Kidney (tissue), 14 donors: ENCODE results near the gene KCNIP3. TPM values are rescaled to one million over a fixed set of nuclear protein-coding genes. Genes with fewer than 3 reads are reported as not detected.

ENCODE experiments used
- DNase-seq, 5 donors: peaks; one replicate each; pipeline ENCODE4 v3.0.0-alpha.2; 2013 to 2020
- FAIRE-seq: peaks from 2 replicates; lab custom pipeline; 2012; peaks lifted over from hg19 to GRCh38; lab: Jason Lieb, UNC
- H3K27ac ChIP-seq, 2 donors: one replicate each; pipeline ENCODE4 v1.7.0; 2013; ENCODE audit warnings: low read depth in 2 of 2, low read length in 2 of 2, inconsistent platforms in 1 of 2
- H3K27me3 ChIP-seq: one replicate; pipeline ENCODE4 v1.7.1; 2013; ENCODE audit warnings: low read length, inconsistent platforms; ENCODE audit not compliant: control insufficient read depth, insufficient read depth
- H3K36me3 ChIP-seq, 3 donors: one replicate each; pipeline versions ENCODE4 v1.7.0 to v1.7.1; 2013; ENCODE audit warnings: low read length in 3 of 3, control low read depth in 1 of 3, inconsistent platforms in 1 of 3; ENCODE audit not compliant: insufficient read depth in 3 of 3, control insufficient read depth in 2 of 3
- H3K4me1 ChIP-seq, 3 donors: one replicate each; pipeline versions ENCODE4 v1.7.0 to v1.7.1; 2013; ENCODE audit warnings: low read length in 3 of 3, inconsistent platforms in 1 of 3, low read depth in 1 of 3; ENCODE audit not compliant: control insufficient read depth in 2 of 3, insufficient read depth in 2 of 3
- H3K4me3 ChIP-seq, 3 donors: one replicate each; pipeline versions ENCODE4 v1.7.0 to v1.8.1; 2013; ENCODE audit warnings: low read length in 3 of 3, control low read depth in 1 of 3, inconsistent platforms in 1 of 3
- H3K9ac ChIP-seq, 3 donors: one replicate each; pipeline versions ENCODE4 v1.7.0 to v1.7.1; 2013; ENCODE audit warnings: low read length in 3 of 3, control low read depth in 1 of 3, inconsistent platforms in 1 of 3
- H3K9me3 ChIP-seq, 3 donors: one replicate each; pipeline versions ENCODE4 v1.7.0 to v1.7.1; 2013; ENCODE audit warnings: low read length in 3 of 3, control low read depth in 1 of 3, inconsistent platforms in 1 of 3; ENCODE audit not compliant: control insufficient read depth in 2 of 3, insufficient read depth in 1 of 3
- CTCF ChIP-seq: IDR thresholded peaks from 3 replicates; pipeline ENCODE4 v1.5.1; 2012; ENCODE audit warnings: mild to moderate bottlenecking, moderate library complexity, borderline replicate concordance; ENCODE audit not compliant: insufficient read depth; ENCODE audit errors: extremely low read depth
- intact Hi-C: fragments of 100-400 bp; cut with DNase I; formaldehyde crosslinking; loops from one replicate; pipeline ENCODE4 v1.11.1; 2022
- polyA plus RNA-seq: library from polyadenylated mRNA; stranded (reverse); fragments of 350-450 nt; fragmentation: Illumina TruSeq; extraction: RNeasy Lipid Tissue Mini Kit (QIAGEN cat#74804); gene quantifications from one replicate; pipeline ENCODE4 v1.2.3, GENCODE V29; 2014; ENCODE audit warnings: low read depth, low replicate concordance; ENCODE audit not compliant: insufficient read depth
- total RNA-seq: library from RNA; stranded (reverse); fragmentation: NEBNext Ultra II Directional; extraction: Animal tissue kit (Norgen Biotek cat#: 25700); gene quantifications from one replicate; pipeline ENCODE4 v1.2.1, GENCODE V29; 2021
- donor health status: control.
- donor health status: control.
- donor health status: control.
- donor health status: control.
- donor health status: control.
- donor health status: DM: yes; HTN: yes; CAD: no.
- donor health status: Normal renal cell carcinoma (clear cell type).

KCNIP3 gene
- total and polyA plus RNA-seq, 2 donors from 2014 or later = 14.8 to 27.6 TPM

GRCh38 chr2:95334916-95335641 lies 37.9 kb downstream of the KCNIP3 start:
- no peak overlapping the region for H3K27ac ChIP-seq
- DNase-seq (no peak), FAIRE-seq (no peak)
- no peaks in the 10 kb centered on the region for H3K27me3 ChIP-seq
- no peaks in the 10 kb centered on the region for H3K36me3 ChIP-seq
- no peak for TF ChIP-seq CTCF
- H3K9ac ChIP-seq = no peak overlapping the region
- H3K4me1 ChIP-seq = peaks cover 0 to 12% (median 0%) of the 10 kb centered on the region in 3 donors
- no peaks in the 10 kb centered on the region for H3K9me3 ChIP-seq
- H3K4me3 ChIP-seq = no peak overlapping the region
- intact Hi-C loops = no loop called here

- intact Hi-C loops = no loop called here
- no peak for TF ChIP-seq CTCF
- Histone ChIP-seq H3K9me3 (no peaks in the 10 kb centered on the region), H3K4me1 (peaks cover 0 to 9% (median 0%) of the 10 kb centered on the region in 3 donors), H3K9ac (no peak overlapping the region), H3K27me3 (no peaks in the 10 kb centered on the region), H3K27ac (no peak overlapping the region), H3K4me3 (no peak overlapping the region), H3K36me3 (no peaks in the 10 kb centered on the region)
- FAIRE-seq (no peak), DNase-seq (no peak)
These were observed 39.3 kb downstream of the KCNIP3 start for GRCh38 chr2:95336406-95336805.

GRCh38 chr2:95337829-95338228 lies 40.7 kb downstream of the KCNIP3 start:
- no peak for FAIRE-seq
- no peaks in the 10 kb centered on the region for H3K36me3 ChIP-seq
- peak in 1 of 5 donors; percentile 35 for DNase-seq
- intact Hi-C loops = no loop called here
- H3K4me3 ChIP-seq = no peak overlapping the region
- H3K4me1 ChIP-seq = peaks cover 0 to 9% (median 0%) of the 10 kb centered on the region in 3 donors
- no peak overlapping the region for H3K9ac ChIP-seq
- no peaks in the 10 kb centered on the region for H3K9me3 ChIP-seq
- TF ChIP-seq CTCF = no peak
- H3K27ac ChIP-seq = no peak overlapping the region
- no peaks in the 10 kb centered on the region for H3K27me3 ChIP-seq
